CD4-positive, alpha-beta T cell treated with Interleukin-21 for 1 hour (primary cell): ENCODE measurements around the gene ADARB1.

ENCODE experiments used
- DNase-seq: peaks from one replicate; pipeline ENCODE4 v3.0.0-alpha.2; 2020

ADARB1 gene

GRCh38 chr21:45040157-45040711, 34.1 kb upstream of the ADARB1 start:
- DNase-seq: no peak

GRCh38 chr21:45040739-45041138, 33.6 kb upstream of the ADARB1 start:
- no peak for DNase-seq

- no peak for DNase-seq
Observed at GRCh38 chr21:45041351-45041805, 33.0 kb upstream of the ADARB1 start.

GRCh38 chr21:45041984-45042663, 32.3 kb upstream of the ADARB1 start:
- DNase-seq: no peak

GRCh38 chr21:45042664-45043161, 31.7 kb upstream of the ADARB1 start:
- no peak for DNase-seq

- no peak for DNase-seq
Observed at GRCh38 chr21:45043541-45044020, 30.8 kb upstream of the ADARB1 start.

- DNase-seq: no peak
Observed at GRCh38 chr21:45045481-45045880, 28.9 kb upstream of the ADARB1 start.

- no peak for DNase-seq
Observed at GRCh38 chr21:45047257-45047656, 27.1 kb upstream of the ADARB1 start.

GRCh38 chr21:45048026-45048698, 26.2 kb upstream of the ADARB1 start:
- no peak for DNase-seq

GRCh38 chr21:45048968-45049367, 25.4 kb upstream of the ADARB1 start:
- no peak for DNase-seq

GRCh38 chr21:45049714-45050344, 24.6 kb upstream of the ADARB1 start:
- DNase-seq: no peak

- DNase-seq: no peak
Observed at GRCh38 chr21:45050345-45050796, 24.0 kb upstream of the ADARB1 start.

GRCh38 chr21:45050797-45051489, 23.4 kb upstream of the ADARB1 start:
- DNase-seq: no peak

GRCh38 chr21:45051580-45052434, 22.6 kb upstream of the ADARB1 start:
- no peak for DNase-seq

GRCh38 chr21:45052960-45053359, 21.4 kb upstream of the ADARB1 start:
- no peak for DNase-seq

- no peak for DNase-seq
Observed at GRCh38 chr21:45053561-45054226, 20.7 kb upstream of the ADARB1 start.

GRCh38 chr21:45054227-45054926, 20.0 kb upstream of the ADARB1 start:
- no peak for DNase-seq

- no peak for DNase-seq
Observed at GRCh38 chr21:45054927-45055612, 19.3 kb upstream of the ADARB1 start.

- no peak for DNase-seq
Observed at GRCh38 chr21:45055861-45056260, 18.5 kb upstream of the ADARB1 start.
